NCI-H2107 treated with DMSO at 0.1 percent for 48 hours (cell line): ENCODE data around the gene LY6G5C.
A peak's percentile ranks its signal among the peaks of the same experiment; 100 is the strongest.

Experiments
- DNase-seq: peaks from one replicate; lab custom pipeline; 2025; ENCODE audit not compliant: unreplicated experiment; lab: John Stamatoyannopoulos, UW

LY6G5C gene

GRCh38 chr6:31680226-31681134, at the start of gene LY6G5C:
Gene LY6G5C, minus strand, starts transcription at chr6:31681067. Its CDS starts 694 bp downstream, at chr6:31680373.
- peak; percentile 46 for DNase-seq

- DNase-seq = no peak
These were observed 49.2 kb upstream of the LY6G5C start for GRCh38 chr6:31729979-31730630.

- no peak for DNase-seq
These were observed 48.7 kb upstream of the LY6G5C start for GRCh38 chr6:31729515-31729978.

- no peak for DNase-seq
These were observed 48.1 kb upstream of the LY6G5C start, which contains the start of gene DDAH2 for GRCh38 chr6:31728767-31729514. Gene DDAH2, minus strand, starts transcription at chr6:31729299. Its CDS starts 138 bp downstream, at chr6:31729161.

GRCh38 chr6:31727717-31728671, 47.1 kb upstream of the LY6G5C start:
- no peak for DNase-seq

GRCh38 chr6:31727034-31727716, 46.3 kb upstream of the LY6G5C start:
- DNase-seq = no peak

- no peak for DNase-seq
These were observed 44.9 kb upstream of the LY6G5C start for GRCh38 chr6:31725502-31726350.

- no peak for DNase-seq
These were observed 43.3 kb upstream of the LY6G5C start for GRCh38 chr6:31723980-31724691.

- DNase-seq = no peak
These were observed 42.5 kb upstream of the LY6G5C start, which contains the start of gene MPIG6B for GRCh38 chr6:31723245-31723979. Gene MPIG6B, plus strand, starts transcription at chr6:31723373. Its CDS starts 11 bp downstream, at chr6:31723384.

GRCh38 chr6:31722173-31722572, 41.3 kb upstream of the LY6G5C start:
- DNase-seq = no peak

GRCh38 chr6:31721351-31722020, 40.6 kb upstream of the LY6G5C start, which contains the start of gene LY6G6C:
Gene LY6G6C, minus strand, starts transcription at chr6:31721746. Its CDS starts 67 bp downstream, at chr6:31721679.
- no peak for DNase-seq

GRCh38 chr6:31720196-31720770, 39.4 kb upstream of the LY6G5C start:
- no peak for DNase-seq

- no peak for DNase-seq
These were observed 38.1 kb upstream of the LY6G5C start for GRCh38 chr6:31719001-31719400.

GRCh38 chr6:31718265-31718664, 37.4 kb upstream of the LY6G5C start:
- DNase-seq = no peak

GRCh38 chr6:31717499-31718222, 36.8 kb upstream of the LY6G5C start:
- DNase-seq = no peak
